Measurements from ENCODE around the gene XAF1.
"Not testable (repeated sequence)": the region's sequence is repeated elsewhere in the genome, so short reads cannot be mapped to it uniquely, and the experiment has no call there.

Gene XAF1

GRCh38 chr17:6753006-6753445 lies 2.8 kb upstream of the XAF1 start:
- H3K4me3 ChIP-seq (ENCODE audit: low read length) = no peak overlapping the region

GRCh38 chr17:6753546-6753945 lies 2.3 kb upstream of the XAF1 start:
- DNase-seq (ENCODE audit: low read depth, low spot score) = no peak

More at GRCh38 chr17:6753006-6753445, 2.8 kb upstream of the XAF1 start:
- no peak for DNase-seq (ENCODE audit: low read depth, low spot score)
- Histone ChIP-seq H3K36me3 (ENCODE audit: control insufficient read depth, insufficient read depth, low read length) (no peaks in the 10 kb centered on the region), H3K4me1 (ENCODE audit: control insufficient read depth, insufficient read depth, low read length) (peaks cover 6% of the 10 kb centered on the region; the same call in 1 of the 2 replicates), H3K27me3 (ENCODE audit: control insufficient read depth, insufficient read depth, low read length) (no peaks in the 10 kb centered on the region), H3K9me3 (ENCODE audit: control insufficient read depth, insufficient read depth, low read length) (no peaks in the 10 kb centered on the region), H3K27ac (ENCODE audit: low read length) (no peak overlapping the region)
- no CpG with 5 or more reads among the region's 9 CpGs for WGBS (ENCODE audit: insufficient coverage, insufficient read length)

GRCh38 chr17:6755281-6755680 lies 565 bp upstream of the XAF1 start:
- WGBS (ENCODE audit: insufficient coverage, insufficient read length) = no CpG with 5 or more reads among the region's 5 CpGs
- Histone ChIP-seq H3K9me3 (ENCODE audit: control insufficient read depth, insufficient read depth, low read length) (no peaks in the 10 kb centered on the region), H3K36me3 (ENCODE audit: control insufficient read depth, insufficient read depth, low read length) (no peaks in the 10 kb centered on the region), H3K27ac (ENCODE audit: low read length) (no peak overlapping the region), H3K4me3 (ENCODE audit: low read length) (no peak overlapping the region), H3K27me3 (ENCODE audit: control insufficient read depth, insufficient read depth, low read length) (no peaks in the 10 kb centered on the region), H3K4me1 (ENCODE audit: control insufficient read depth, insufficient read depth, low read length) (peaks cover 8% of the 10 kb centered on the region; the same call in 1 of the 2 replicates)
- no peak for DNase-seq (ENCODE audit: low read depth, low spot score)

More at GRCh38 chr17:6753546-6753945, 2.3 kb upstream of the XAF1 start:
- H3K4me1 ChIP-seq (ENCODE audit: control insufficient read depth, insufficient read depth, low read length) = peaks cover 6% of the 10 kb centered on the region; the same call in 1 of the 2 replicates
- H3K27me3 ChIP-seq (ENCODE audit: control insufficient read depth, insufficient read depth, low read length) = no peaks in the 10 kb centered on the region
- no peak overlapping the region for H3K4me3 ChIP-seq (ENCODE audit: low read length)
- H3K36me3 ChIP-seq (ENCODE audit: control insufficient read depth, insufficient read depth, low read length) = no peaks in the 10 kb centered on the region
- no peaks in the 10 kb centered on the region for H3K9me3 ChIP-seq (ENCODE audit: control insufficient read depth, insufficient read depth, low read length)
- WGBS (ENCODE audit: insufficient coverage, insufficient read length) = no CpG with 5 or more reads among the region's 6 CpGs
- H3K27ac ChIP-seq (ENCODE audit: low read length) = no peak overlapping the region

- no CpG with 5 or more reads among the region's 13 CpGs for WGBS (ENCODE audit: insufficient coverage, insufficient read length)
- no peaks in the 10 kb centered on the region for H3K36me3 ChIP-seq (ENCODE audit: control insufficient read depth, insufficient read depth, low read length)
- no peak for DNase-seq (ENCODE audit: low read depth, low spot score)
- H3K4me3 ChIP-seq (ENCODE audit: low read length) = no peak overlapping the region
- H3K4me1 ChIP-seq (ENCODE audit: control insufficient read depth, insufficient read depth, low read length) = peaks cover 8% of the 10 kb centered on the region; the same call in 1 of the 2 replicates
- H3K27ac ChIP-seq (ENCODE audit: low read length) = no peak overlapping the region
- H3K27me3 ChIP-seq (ENCODE audit: control insufficient read depth, insufficient read depth, low read length) = no peaks in the 10 kb centered on the region
- H3K9me3 ChIP-seq (ENCODE audit: control insufficient read depth, insufficient read depth, low read length) = no peaks in the 10 kb centered on the region
These were observed 682 bp downstream of the XAF1 start for GRCh38 chr17:6756425-6757031.

- no peaks in the 10 kb centered on the region; the same call in 1 of the 2 replicates for H3K9me3 ChIP-seq (ENCODE audit: control insufficient read depth, insufficient read depth, low read length)
- DNase-seq (ENCODE audit: low read depth, low spot score) = no peak
- no peaks in the 10 kb centered on the region for H3K36me3 ChIP-seq (ENCODE audit: control insufficient read depth, insufficient read depth, low read length)
- H3K4me3 ChIP-seq (ENCODE audit: low read length) = no peak overlapping the region
- H3K4me1 ChIP-seq (ENCODE audit: control insufficient read depth, insufficient read depth, low read length) = peaks cover 8% of the 10 kb centered on the region; the same call in 1 of the 2 replicates
- WGBS (ENCODE audit: insufficient coverage, insufficient read length) = no CpG with 5 or more reads among the region's 2 CpGs
- H3K27me3 ChIP-seq (ENCODE audit: control insufficient read depth, insufficient read depth, low read length) = no peaks in the 10 kb centered on the region
- H3K27ac ChIP-seq (ENCODE audit: low read length) = no peak overlapping the region
These were observed 1.9 kb downstream of the XAF1 start for GRCh38 chr17:6757747-6758146.

- Histone ChIP-seq H3K27me3 (ENCODE audit: control insufficient read depth, insufficient read depth, low read length) (no peaks in the 10 kb centered on the region), H3K4me3 (ENCODE audit: low read length) (no peak overlapping the region), H3K27ac (ENCODE audit: low read length) (no peak overlapping the region), H3K9me3 (ENCODE audit: control insufficient read depth, insufficient read depth, low read length) (no peaks in the 10 kb centered on the region; the same call in 1 of the 2 replicates), H3K4me1 (ENCODE audit: control insufficient read depth, insufficient read depth, low read length) (0 out of 2 replicates have a peak, but pooled peaks cover 2% of the 10 kb centered on the region), H3K36me3 (ENCODE audit: control insufficient read depth, insufficient read depth, low read length) (no peaks in the 10 kb centered on the region)
- no peak for DNase-seq (ENCODE audit: low read depth, low spot score)
- WGBS (ENCODE audit: insufficient coverage, insufficient read length) = no CpG with 5 or more reads among the region's 8 CpGs
These were observed 5.9 kb downstream of the XAF1 start for GRCh38 chr17:6761779-6762178.

GRCh38 chr17:6768447-6768846 lies 12.6 kb downstream of the XAF1 start:
- no peaks in the 10 kb centered on the region for H3K9me3 ChIP-seq (ENCODE audit: control insufficient read depth, insufficient read depth, low read length)
- no CpG with 5 or more reads among the region's 2 CpGs for WGBS (ENCODE audit: insufficient coverage, insufficient read length)
- no peaks in the 10 kb centered on the region for H3K27me3 ChIP-seq (ENCODE audit: control insufficient read depth, insufficient read depth, low read length)
- DNase-seq (ENCODE audit: low read depth, low spot score) = no peak
- no peaks in the 10 kb centered on the region for H3K4me1 ChIP-seq (ENCODE audit: control insufficient read depth, insufficient read depth, low read length)
- H3K4me3 ChIP-seq (ENCODE audit: low read length) = no peak overlapping the region
- no peak overlapping the region for H3K27ac ChIP-seq (ENCODE audit: low read length)
- H3K36me3 ChIP-seq (ENCODE audit: control insufficient read depth, insufficient read depth, low read length) = no peaks in the 10 kb centered on the region

GRCh38 chr17:6772016-6772415 lies 16.2 kb downstream of the XAF1 start:
- Histone ChIP-seq H3K4me3 (ENCODE audit: low read length) (no peak overlapping the region), H3K36me3 (ENCODE audit: control insufficient read depth, insufficient read depth, low read length) (no peaks in the 10 kb centered on the region), H3K27me3 (ENCODE audit: control insufficient read depth, insufficient read depth, low read length) (peaks cover 9% of the 10 kb centered on the region; the same call in 1 of the 2 replicates), H3K9me3 (ENCODE audit: control insufficient read depth, insufficient read depth, low read length) (no peaks in the 10 kb centered on the region), H3K27ac (ENCODE audit: low read length) (no peak overlapping the region), H3K4me1 (ENCODE audit: control insufficient read depth, insufficient read depth, low read length) (no peaks in the 10 kb centered on the region)
- no CpG with 5 or more reads among the region's 1 CpG for WGBS (ENCODE audit: insufficient coverage, insufficient read length)
- DNase-seq (ENCODE audit: low read depth, low spot score) = no peak

- H3K27me3 ChIP-seq (ENCODE audit: control insufficient read depth, insufficient read depth, low read length); H3K9me3 ChIP-seq (ENCODE audit: control insufficient read depth, insufficient read depth, low read length); H3K4me3 ChIP-seq (ENCODE audit: low read length); DNase-seq (ENCODE audit: low read depth, low spot score); H3K4me1 ChIP-seq (ENCODE audit: control insufficient read depth, insufficient read depth, low read length); H3K36me3 ChIP-seq (ENCODE audit: control insufficient read depth, insufficient read depth, low read length); H3K27ac ChIP-seq (ENCODE audit: low read length): not testable (repeated sequence)
- no CpG with 5 or more reads among the region's 8 CpGs for WGBS (ENCODE audit: insufficient coverage, insufficient read length)
These were observed 19.1 kb downstream of the XAF1 start for GRCh38 chr17:6774906-6775305.

- no CpG with 5 or more reads among the region's 49 CpGs for WGBS (ENCODE audit: insufficient coverage, insufficient read length)
- DNase-seq (ENCODE audit: low read depth, low spot score) = no peak
- H3K4me3 ChIP-seq (ENCODE audit: low read length) = peak within 1 kb of the TSS; percentile 48
- no peaks in the 10 kb centered on the region for H3K9me3 ChIP-seq (ENCODE audit: control insufficient read depth, insufficient read depth, low read length)
- H3K27me3 ChIP-seq (ENCODE audit: control insufficient read depth, insufficient read depth, low read length) = peaks cover 9% of the 10 kb centered on the region; the same call in 1 of the 2 replicates
- H3K27ac ChIP-seq (ENCODE audit: low read length) = no peak within 1 kb of the TSS
- H3K36me3 ChIP-seq (ENCODE audit: control insufficient read depth, insufficient read depth, low read length) = no peaks in the 10 kb centered on the region
- no peaks in the 10 kb centered on the region for H3K4me1 ChIP-seq (ENCODE audit: control insufficient read depth, insufficient read depth, low read length)
These were observed 20.1 kb downstream of the XAF1 start, which contains the start of gene FBXO39 for GRCh38 chr17:6775871-6776405. FBXO39 (plus strand) TSS chr17:6776215; CDS start chr17:6779869, 3,654 bp downstream.
